ENCODE results near the gene IDS.
"Not testable (repeated sequence)": the region's sequence is repeated elsewhere in the genome, so short reads cannot be mapped to it uniquely, and the experiment has no call there.

Gene IDS

DNA sequence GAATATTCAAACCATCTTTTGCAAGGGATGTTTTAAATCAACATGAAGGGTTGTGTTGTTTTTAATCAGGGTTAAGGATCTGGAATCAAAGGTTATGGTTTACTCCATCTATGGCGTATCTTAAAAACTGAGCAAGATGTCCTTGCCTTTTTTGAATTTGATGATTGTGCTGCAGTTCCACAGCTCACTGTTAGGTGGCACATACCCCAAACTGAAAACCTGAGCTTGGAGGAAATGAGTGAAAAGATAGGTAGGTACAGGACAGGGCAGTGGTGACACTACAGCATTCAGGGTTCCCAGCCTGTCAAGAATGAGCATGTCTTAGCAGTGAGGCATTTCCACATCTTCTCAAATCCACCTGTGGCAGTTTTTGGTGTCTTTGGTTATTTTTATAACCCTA lies 22.6 kb upstream of the IDS start:
- DNase-seq (ENCODE audit: low read depth in 1 of 2, low spot score in 1 of 2) = no peak

DNA sequence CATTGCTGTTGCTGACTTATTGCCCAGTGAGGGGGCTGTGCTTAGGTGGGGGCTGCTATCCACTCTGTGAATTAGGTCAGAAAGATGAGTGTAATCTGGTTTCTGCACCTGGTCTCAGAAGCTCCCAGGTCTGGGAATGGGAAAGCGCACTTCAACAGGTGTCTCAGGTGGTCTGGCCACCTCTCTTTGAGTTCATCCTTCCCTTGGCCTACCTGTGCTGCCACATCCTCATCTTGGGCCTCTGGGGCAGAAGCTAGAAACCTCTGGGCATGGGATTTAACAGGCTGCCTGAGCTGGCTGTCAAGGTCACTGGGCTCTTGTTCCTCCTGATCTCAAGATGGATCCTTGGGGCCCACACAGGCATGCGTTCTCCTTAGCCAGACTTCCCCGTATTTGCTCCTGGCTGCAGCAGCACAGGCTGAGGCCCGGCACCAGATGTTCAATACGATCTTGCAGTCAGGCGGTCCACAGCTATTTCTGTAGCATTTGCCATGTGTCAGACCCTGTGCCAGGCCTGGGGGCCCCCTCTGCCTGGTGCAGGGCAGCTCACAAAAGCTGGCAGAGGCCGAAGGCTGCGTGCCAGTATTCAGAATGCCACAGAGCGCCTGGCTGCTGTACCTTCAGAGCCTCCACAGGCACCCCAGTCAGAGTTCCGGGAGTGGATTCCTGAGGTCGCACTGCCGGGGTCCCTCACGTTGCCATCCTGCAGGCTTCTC lies 21.4 kb upstream of the IDS start:
- not testable (repeated sequence) for DNase-seq (ENCODE audit: low read depth in 1 of 2, low spot score in 1 of 2)

DNA sequence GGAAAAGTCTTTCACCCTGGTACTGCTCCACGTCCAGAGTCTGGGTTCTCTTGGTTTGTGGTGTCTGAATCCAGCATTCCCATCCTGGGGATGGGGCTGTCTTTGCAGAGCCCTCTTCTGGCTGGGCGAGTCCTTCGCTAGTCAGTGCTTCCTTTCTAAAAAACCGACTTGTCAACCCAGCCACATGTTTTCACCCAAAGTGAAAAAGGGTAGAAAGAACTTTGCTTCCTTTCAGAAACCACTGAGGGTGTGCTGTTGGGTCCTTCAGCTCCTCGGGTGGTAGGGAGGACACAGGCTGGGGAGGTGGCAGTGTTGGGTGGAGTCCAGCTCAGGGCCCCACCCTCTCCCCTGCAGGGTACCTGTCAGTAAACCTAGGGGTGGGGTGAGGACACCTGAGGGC lies 20.8 kb upstream of the IDS start:
- DNase-seq (ENCODE audit: low read depth in 1 of 2, low spot score in 1 of 2) = not testable (repeated sequence)

DNA sequence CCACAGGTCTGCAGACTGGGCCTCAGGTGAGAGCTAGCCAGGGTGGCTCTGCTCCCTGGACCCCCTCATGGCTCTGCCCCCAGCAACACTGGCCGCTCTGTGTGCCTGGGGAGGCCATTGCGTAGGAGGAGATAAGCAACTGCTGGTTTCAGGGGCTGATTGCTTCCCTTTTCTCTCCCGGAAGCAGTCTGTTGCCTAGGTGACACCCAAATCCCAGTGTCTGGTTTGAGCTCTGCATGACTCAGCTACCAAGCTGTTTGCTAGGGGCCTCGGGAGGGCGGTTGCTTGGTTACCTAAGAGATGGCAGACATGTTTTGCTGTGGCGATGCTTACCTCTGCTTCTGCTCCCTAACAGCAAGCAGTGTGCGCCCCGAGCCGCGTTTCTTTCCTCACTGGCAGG lies 20.3 kb upstream of the IDS start:
- peak; percentile 19 to 40 for DNase-seq (ENCODE audit: low read depth in 1 of 2, low spot score in 1 of 2)

DNA sequence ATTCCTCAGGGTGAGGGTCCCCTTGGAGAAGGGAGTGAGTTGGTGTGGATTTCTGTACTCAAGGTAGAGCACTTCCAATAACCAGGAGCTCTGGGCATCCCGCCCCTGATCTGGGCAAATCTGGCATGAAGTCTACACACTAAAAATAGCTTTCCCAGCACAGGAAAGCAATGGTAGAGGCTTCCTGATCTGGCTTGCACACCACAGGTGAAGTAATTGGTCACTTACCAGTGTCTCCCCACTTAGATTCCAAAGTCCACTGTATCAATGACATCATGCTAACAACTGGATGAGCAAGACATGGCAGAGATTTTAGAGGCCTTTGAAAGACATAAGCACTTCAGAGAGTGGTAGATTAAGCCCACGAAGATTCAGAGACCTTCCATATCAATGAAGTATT lies 17.8 kb upstream of the IDS start:
- DNase-seq (ENCODE audit: low read depth in 1 of 2, low spot score in 1 of 2) = no peak

DNA sequence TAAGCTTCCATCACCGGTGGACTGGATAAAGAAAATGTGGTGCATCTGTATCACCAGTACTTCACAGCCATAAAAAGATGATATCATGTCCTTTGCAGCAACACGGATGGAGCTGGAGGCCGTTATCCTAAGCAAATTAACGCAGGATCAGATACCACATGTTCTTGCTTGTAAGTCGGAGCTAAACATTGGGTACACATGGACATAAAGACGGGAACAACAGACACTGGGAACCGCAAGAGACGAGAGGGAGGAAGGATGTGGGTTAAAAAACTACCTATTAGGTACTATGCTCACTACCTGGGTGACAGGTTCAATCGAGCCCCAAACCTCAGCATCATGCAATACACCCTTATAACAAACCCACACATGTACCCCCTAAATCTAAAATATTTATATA lies 16.3 kb upstream of the IDS start:
- no peak for DNase-seq (ENCODE audit: low read depth in 1 of 2, low spot score in 1 of 2)

DNA sequence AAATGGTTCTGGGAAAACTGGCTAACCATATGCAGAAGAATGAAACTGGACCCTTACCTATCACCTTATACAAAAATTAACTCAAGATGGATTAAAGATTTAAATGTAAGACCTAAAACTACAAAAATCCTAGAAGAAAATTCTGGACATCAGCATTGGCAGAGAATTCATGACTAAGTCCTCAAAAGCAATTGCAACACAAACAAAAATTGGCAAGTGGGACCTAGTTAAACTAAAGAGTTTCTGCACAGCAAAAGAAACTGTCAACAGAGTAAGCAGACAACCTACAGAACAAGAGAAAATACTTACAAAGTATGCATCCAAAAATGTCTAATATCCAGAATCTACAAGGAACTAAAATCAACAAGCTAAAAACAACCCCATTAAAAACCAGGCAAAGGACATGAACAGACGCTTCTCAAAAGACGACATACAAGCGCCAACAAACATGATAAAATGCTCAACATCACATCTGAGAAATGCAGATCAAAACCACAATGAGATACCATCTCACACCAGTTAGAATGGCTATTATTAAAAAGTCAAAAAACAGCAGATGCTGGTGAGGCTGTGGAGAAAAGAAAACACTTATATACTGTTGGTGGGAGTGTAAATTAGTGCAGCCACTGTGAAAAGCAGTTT lies 15.7 kb upstream of the IDS start:
- DNase-seq (ENCODE audit: low read depth in 1 of 2, low spot score in 1 of 2) = not testable (repeated sequence)

DNA sequence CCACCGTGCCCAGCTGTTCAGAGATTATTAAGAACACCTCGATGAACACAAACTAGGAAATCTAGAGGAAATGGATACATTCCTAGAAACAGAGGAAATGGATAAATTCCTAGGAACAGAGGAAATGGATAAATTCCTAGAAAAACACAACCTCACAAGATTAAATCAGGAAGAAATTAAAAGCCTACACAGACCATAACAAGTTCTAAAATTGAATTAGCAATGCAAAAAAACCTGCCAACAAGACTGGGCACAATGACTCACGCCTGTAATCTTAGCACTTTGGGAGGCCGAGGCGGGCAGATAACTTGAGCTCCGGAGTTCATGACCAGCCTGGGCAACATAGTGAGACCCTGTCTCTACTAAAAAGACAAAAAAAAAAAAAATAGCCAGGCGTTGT lies 13.1 kb upstream of the IDS start:
- DNase-seq (ENCODE audit: low read depth in 1 of 2, low spot score in 1 of 2) = no peak

DNA sequence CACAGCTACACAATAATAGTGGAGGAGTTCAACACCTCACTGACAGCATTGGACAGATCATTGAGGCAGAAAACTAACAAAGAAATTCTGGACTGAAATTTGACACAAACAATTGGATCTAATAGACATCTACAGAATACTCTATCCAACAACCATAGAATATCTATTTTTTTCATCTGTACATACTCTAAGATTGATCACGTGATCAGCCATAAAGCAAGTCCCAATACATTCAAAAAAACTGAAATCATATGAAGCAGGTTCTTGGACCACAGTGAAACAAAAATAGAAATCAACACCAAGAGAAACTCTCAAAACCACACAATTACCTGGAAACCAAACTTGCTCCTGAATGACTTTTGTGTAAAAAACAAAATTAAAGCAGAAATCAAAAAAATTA lies 12.2 kb upstream of the IDS start:
- DNase-seq (ENCODE audit: low read depth in 1 of 2, low spot score in 1 of 2) = no peak

DNA sequence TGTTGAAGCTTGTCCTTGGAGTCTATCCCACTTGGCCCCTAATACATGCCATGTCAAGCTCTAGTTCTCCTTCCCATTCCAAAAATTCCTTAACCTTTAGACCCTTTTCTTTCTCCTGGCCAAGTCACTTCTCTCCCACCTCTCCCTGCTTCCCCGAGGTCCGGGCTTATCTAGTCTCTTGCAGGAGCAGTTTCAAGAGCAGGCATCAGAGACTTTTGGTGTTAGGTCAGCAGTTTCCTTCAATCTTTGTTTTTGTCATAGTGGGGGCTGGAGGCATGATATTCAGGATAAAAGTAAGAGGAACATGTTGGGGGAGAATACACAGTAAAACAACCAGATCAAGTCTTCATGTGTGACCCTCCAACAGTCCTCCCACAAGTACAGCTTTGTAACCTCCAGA lies 11.5 kb upstream of the IDS start:
- DNase-seq (ENCODE audit: low read depth in 1 of 2, low spot score in 1 of 2) = no peak

DNA sequence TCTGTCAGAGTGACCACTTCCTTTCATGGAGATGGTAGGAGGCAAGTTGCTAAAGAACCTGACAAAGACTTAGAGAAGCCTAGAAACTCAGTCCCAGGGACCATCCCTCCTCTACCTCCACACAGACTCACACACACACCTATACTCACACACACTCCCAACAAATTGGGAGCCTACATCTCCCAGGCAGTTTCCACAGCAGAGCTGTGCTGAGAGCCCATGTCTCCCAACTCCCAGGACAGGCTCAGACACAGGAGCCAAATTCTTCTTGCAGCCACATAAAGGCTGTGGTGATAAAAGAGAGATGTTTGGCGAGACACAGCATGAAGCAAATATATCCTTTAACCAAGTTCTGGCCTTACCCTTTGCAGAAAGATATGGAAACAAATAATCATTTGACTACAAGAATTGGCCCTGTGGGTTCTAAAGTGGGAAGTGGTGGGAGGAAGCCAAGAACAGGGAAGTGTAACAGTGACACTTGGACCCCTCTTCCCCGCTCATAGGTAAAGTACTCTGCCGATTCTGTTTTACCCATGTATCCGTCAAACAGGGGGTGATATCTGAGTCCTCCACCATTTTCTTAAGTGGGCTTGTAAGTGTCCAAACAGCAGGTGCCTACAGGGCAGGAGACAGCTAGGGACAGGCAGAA lies 11.0 kb upstream of the IDS start:
- DNase-seq (ENCODE audit: low read depth in 1 of 2, low spot score in 1 of 2) = no peak

DNA sequence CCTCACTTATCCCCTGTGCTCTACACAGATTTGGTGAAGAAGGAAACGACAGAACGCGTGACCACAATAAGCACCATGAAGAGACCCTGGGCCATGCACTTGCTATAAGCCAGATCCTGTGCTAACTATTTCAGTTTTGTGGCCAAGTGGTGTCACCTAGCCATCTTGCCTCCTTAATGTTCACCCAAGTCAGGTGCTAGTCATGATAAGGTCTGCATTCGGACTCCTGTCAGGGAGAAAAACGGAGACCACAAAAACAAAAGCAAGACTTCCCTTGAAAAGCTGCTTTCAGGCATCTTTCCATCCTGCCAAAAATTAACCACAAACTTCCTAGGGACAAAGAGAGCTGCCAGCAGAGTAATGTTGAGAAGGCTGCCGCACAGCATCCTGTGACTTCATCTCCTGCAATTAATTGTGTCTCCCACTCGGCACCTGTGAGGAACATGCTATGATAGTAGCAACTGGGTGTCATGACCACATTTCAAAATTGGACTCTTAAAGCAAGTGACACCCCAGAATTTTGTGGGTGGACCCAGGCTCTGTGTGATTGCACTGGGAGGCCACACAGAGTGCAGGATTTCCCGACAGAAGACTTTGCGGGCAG lies 8.8 kb upstream of the IDS start:
- DNase-seq (ENCODE audit: low read depth in 1 of 2, low spot score in 1 of 2) = no peak

DNA sequence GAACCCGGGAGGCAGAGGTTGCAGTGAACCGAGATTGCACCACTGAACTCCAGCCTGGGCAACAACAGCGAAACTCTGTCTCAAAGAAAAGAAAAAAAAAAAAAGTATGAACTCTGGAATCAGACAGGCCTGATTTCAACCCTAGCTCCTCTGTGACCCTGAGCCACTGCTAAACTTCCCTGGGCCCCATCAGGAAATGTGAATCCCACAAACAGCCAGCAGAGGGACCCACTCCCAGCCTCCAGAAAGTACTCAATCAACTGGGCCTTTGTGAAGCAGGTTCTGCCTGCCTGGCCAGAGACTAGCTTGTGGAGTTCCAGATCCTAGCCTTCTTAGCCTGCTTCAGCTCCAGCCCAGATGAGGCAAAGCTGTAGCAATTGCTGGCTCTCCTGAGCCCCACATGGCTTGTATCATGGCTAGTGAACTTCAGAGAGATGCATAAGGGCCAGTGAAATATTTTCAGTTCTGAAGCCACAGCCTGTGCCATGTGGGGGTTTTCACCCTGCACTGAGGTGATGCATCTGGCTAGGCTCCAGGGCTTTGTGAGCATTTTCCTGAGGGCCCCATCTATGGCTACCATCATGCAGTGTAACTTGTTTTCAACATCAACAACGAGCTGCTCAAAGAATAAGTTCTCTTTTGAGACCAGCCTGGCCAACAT lies 7.2 kb upstream of the IDS start:
- peak; percentile 19 to 34 for DNase-seq (ENCODE audit: low read depth in 1 of 2, low spot score in 1 of 2)

DNA sequence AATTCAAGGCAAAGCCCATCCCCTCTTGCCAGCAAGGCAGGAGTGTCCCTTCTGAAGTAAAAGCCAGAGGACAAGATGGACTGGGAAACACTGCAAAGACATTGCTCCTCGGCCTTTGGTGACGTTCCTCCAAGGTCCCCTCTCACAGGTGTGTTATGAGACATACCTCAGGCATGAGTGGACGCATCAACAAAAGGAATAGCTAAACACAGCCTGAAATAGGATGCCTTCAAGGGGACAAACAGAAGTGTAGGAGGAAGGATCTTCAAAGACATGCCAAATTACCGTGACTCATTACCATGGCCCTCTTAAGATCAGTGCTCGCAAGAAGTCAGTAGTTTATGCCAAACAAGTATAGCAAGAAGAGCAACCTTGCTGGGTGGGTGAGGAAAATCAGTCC lies 6.0 kb upstream of the IDS start:
- DNase-seq (ENCODE audit: low read depth in 1 of 2, low spot score in 1 of 2) = no peak

DNA sequence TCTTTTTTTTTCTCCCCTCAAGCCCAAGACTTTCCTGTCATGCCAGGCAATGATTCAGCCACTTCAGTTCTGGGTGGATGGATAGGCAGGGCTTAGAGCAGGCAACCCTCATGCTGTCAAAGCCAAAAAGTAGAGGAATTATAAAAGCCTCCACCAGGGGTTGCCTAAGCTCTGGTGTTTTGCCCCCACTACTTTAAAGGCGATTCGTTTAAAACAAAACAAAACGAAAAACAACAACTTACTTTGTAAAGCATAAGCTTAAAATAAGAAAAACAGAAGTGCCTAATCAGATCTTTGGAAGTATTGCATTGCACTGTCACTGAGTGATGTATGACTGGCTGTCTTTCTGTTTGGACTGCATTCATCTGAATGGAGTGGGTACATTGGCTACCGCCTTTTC lies 5.3 kb upstream of the IDS start:
- no peak for DNase-seq (ENCODE audit: low read depth in 1 of 2, low spot score in 1 of 2)

DNA sequence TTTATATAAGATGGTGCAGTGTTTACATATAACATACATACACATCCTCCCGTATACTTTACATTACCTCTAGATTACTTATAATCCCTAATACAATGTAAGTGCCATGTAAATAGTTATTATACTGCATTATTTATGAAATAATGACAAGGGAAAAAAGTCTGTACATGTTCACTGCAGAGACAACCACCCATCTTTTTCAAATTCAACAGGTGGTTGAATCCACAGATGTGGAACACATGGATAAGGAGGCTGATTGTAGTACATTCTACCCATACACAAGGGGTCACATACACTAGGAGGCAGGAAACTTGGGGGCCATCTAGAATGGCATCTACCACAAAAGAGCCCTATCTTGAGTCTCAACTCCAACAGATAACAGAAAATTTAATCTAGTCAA lies 3.4 kb upstream of the IDS start:
- no peak for DNase-seq (ENCODE audit: low read depth in 1 of 2, low spot score in 1 of 2)

DNA sequence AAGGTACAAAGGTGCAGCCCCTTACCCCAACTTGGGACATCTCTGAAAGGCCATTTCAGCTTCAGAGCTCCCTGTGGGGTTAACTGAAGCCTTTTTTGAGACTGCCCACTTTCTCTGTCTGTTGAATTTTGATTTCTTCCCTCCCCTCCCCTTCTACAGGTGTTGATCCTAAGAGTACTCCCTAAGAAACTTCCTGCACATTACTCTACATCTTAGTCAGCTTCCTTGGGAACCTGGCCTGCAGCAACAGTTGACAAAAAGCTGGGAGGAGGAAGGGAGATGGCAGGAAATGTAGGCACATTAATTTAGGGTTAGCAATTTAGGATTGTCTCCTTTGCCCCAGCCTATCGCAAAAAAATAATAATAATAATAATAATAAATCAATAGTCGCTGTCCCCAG lies 1.2 kb upstream of the IDS start:
- DNase-seq (ENCODE audit: low read depth in 1 of 2, low spot score in 1 of 2) = no peak

DNA sequence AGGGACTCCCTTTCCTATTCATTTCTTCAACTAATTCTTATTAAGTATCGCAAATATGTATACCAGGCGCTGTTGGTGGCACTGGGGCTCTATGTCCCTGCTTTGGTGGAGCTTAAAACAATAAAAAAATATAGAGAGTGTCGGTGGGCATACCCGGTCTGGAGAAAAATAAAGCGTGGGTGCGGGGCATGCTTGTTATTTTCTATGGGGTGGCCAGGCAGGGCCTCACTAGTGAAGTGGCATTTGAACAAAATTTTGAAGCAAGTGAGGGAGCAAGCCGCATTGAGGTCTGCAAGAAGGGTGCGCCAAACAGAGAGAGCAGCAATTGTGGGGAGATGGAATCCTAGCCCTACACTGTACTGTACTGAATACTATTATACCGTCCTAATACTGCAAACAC lies 565 bp upstream of the IDS start:
- DNase-seq (ENCODE audit: low read depth in 1 of 2, low spot score in 1 of 2) = no peak

DNA sequence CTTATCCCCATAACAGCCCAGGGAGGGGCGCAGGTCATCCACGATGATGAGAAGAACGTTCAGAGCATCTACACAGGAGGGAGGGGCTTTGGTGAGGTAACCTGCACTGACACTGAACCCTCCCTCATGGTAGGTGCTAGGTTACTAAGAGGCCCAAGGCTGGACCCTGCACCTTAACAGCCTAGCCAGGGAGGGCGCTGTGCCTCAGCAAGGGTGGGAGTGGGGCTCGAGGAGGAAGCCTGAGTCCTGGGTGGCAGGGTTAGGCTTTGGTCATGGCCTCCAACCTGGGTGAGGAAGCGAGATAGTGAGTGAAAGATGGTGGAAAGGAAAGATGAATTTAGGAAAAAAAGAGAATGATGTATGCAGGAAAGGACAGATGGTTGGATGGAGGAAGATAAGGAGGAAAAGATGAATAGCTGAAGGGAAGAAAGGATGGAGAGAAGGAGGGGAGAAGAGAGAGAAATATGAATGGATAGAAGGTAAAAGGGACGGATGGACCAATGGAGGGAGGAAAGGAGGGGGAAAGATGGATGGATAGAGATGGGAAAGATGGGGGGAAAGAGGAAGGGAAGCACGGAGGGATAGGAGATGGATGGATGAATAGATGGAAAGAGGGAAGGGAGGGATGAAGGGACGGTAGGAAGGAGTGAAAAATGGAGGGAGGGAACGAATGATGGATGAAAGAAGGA lies 736 bp downstream of the IDS start:
- DNase-seq (ENCODE audit: low read depth in 1 of 2, low spot score in 1 of 2) = peak; percentile 30 to 35

DNA sequence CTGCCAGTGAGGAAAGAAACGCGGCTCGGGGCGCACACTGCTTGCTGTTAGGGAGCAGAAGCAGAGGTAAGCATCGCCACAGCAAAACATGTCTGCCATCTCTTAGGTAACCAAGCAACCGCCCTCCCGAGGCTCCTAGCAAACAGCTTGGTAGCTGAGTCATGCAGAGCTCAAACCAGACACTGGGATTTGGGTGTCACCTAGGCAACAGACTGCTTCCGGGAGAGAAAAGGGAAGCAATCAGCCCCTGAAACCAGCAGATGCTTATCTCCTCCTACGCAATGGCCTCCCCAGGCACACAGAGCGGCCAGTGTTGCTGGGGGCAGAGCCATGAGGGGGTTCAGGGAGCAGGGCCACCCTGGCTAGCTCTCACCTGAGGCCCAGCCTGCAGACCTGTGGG lies 1.7 kb downstream of the IDS start:
- peak; percentile 21 to 39 for DNase-seq (ENCODE audit: low read depth in 1 of 2, low spot score in 1 of 2)

DNA sequence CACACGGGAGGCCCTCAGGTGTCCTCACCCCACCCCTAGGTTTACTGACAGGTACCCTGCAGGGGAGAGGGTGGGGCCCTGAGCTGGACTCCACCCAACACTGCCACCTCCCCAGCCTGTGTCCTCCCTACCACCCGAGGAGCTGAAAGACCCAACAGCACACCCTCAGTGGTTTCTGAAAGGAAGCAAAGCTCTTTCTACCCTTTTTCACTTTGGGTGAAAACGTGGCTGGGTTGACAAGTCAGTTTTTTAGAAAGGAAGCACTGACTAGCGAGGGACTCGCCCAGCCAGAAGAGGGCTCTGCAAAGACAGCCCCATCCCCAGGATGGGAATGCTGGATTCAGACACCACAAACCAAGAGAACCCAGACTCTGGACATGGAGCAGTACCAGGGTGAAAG lies 2.2 kb downstream of the IDS start:
- DNase-seq (ENCODE audit: low read depth in 1 of 2, low spot score in 1 of 2) = not testable (repeated sequence)

All from activated T-helper 1 cell treated with anti-CD3 and anti-CD28 coated beads, Interleukin-2, amount 50 U/mL, for 16 hours (primary cell).